ENCODE measurements around the gene NQO1. TPM values are rescaled to one million over a fixed set of nuclear protein-coding genes. Genes with fewer than 3 reads are reported as not detected.

NQO1 gene
- total and polyA plus RNA-seq, 8 donors, result 1.2 to 7.3 (median 4.9) TPM

DNA sequence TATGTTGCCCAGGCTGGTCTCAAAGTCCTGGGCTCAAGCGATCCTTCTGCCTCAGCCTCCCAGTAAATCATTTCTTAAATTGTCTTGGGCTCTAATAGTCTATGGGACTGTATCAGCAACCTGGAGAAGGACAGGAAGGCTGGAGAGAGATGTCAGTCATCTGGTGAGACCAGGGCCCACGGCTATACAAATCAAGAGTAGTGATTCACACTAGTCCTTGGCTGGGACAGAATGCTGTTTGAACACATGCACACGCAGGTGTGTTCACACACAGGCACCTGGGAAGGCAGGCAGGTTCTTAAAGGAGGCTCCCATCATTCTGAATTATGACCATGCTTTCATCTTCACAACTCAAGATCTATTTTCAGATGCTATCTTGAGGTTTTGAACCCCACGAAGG lies 14.1 kb downstream of the NQO1 start:
- ATAC-seq (peak; percentile 60 to 76 (median 66)), DNase-seq (peak in 2 of 6 donors; percentile 54 to 66), FAIRE-seq (no peak)
- no peaks in the 10 kb centered on the region for H3K36me3 ChIP-seq
- TF ChIP-seq, protein P1, sequence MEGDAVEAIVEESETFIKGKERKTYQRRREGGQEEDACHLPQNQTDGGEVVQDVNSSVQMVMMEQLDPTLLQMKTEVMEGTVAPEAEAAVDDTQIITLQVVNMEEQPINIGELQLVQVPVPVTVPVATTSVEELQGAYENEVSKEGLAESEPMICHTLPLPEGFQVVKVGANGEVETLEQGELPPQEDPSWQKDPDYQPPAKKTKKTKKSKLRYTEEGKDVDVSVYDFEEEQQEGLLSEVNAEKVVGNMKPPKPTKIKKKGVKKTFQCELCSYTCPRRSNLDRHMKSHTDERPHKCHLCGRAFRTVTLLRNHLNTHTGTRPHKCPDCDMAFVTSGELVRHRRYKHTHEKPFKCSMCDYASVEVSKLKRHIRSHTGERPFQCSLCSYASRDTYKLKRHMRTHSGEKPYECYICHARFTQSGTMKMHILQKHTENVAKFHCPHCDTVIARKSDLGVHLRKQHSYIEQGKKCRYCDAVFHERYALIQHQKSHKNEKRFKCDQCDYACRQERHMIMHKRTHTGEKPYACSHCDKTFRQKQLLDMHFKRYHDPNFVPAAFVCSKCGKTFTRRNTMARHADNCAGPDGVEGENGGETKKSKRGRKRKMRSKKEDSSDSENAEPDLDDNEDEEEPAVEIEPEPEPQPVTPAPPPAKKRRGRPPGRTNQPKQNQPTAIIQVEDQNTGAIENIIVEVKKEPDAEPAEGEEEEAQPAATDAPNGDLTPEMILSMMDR (IDR thresholded peaks at IDR 0.05), result no peak
- H3K4me1 ChIP-seq, result peaks cover 11 to 31% (median 11%) of the 10 kb centered on the region in 3 donors
- H3K27ac ChIP-seq, result peak overlapping the region in 1 of 4 donors; percentile 4
- WGBS, 2 donors, result 48% methylated on average over 4 of the region's 4 CpGs
- no peaks in the 10 kb centered on the region for H3K27me3 ChIP-seq
- intact Hi-C loops (cut with DNase I), result no loop called here
- H3K4me3 ChIP-seq, result no peak overlapping the region
- H3K9me3 ChIP-seq, result no peaks in the 10 kb centered on the region

DNA sequence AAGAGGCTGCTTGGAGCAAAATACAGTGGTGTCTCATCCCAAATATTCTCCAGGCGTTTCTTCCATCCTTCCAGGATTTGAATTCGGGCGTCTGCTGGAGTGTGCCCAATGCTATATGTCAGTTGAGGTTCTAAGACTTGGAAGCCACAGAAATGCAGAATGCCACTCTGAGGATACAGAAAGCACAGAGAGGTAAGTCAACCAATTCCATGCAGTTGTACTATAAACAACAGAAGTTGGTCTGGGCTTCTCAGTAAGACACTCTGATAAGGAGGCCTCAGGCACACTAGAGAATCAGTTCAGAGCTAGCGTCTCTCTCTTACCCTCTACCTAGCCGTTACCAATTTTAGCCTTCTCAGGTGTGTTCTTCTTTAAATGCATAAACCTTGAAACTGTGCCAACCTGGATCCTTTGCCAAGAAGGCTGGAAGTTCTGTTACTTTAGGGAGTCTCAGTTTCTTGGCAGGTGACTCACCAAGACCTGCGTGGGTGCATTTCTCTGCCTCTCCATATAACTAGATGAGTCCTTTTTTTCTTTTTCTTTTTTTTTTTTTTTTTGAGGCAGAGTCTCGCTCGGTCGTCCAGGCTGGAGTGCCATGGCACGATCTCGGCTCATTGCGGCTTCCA lies 15.1 kb downstream of the NQO1 start:
- intact Hi-C loops (cut with DNase I), result no loop called here
- DNase-seq, result peak in 4 of 6 donors; percentile 64 to 87 (median 81)
- H3K4me1 ChIP-seq, result peaks cover 11 to 31% (median 13%) of the 10 kb centered on the region in 3 donors
- FAIRE-seq, result no peak
- 46 to 62% methylated on average over 12 of the region's 12 CpGs for WGBS, 2 donors
- peak; percentile 66 to 81 (median 74) for ATAC-seq
- H3K27me3 ChIP-seq, result no peaks in the 10 kb centered on the region
- H3K9me3 ChIP-seq, result no peaks in the 10 kb centered on the region
- H3K36me3 ChIP-seq, result no peaks in the 10 kb centered on the region
- H3K4me3 ChIP-seq, result no peak overlapping the region
- peak overlapping the region in 2 of 4 donors; percentile 18 to 41 for H3K27ac ChIP-seq
- TF ChIP-seq, protein P1 (IDR thresholded peaks at IDR 0.05), result no peak

DNA sequence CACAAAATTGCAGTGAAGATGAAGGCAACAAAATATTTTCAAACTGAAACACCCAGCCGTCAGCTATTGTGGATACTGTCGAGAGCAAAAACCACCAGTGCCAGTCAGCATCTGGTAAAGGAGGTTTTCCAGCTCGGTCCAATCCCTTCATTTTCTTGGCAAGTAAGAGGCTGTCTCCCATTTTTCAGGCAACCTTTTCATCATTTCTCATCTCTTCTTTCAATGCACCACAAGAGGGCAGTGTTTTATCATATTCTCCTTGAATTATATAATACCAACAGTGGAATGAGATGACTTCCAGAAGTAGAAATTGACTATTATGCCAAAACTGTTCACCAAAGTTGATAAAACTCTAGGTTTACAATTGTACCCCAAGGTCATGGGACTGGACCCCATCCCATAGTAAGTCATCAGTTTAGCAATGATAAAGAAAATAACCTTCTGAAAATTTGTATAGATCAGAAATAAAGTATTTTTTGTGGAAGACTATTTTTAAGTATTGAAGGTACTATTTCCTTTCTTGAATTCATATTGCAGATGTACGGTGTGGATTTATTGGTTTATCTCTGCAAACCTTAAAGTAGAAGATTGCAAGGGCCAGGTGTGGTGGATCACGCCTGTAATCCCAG lies 16.8 kb downstream of the NQO1 start:
- no peaks in the 10 kb centered on the region for H3K9me3 ChIP-seq
- no peaks in the 10 kb centered on the region for H3K27me3 ChIP-seq
- intact Hi-C loops (cut with DNase I), result loop anchor here in 1 of 3 donors (10.0 kb wide), 1 partner anchor 45 kb away; the partner anchor contains the start of gene NOB1
- no peak overlapping the region for H3K4me3 ChIP-seq
- no peaks in the 10 kb centered on the region for H3K36me3 ChIP-seq
- WGBS, 2 donors, result 21 to 28% methylated on average over 5 of the region's 5 CpGs
- DNase-seq, result no peak
- peaks cover 11 to 26% (median 15%) of the 10 kb centered on the region in 3 donors for H3K4me1 ChIP-seq
- H3K27ac ChIP-seq, result no peak overlapping the region
- TF ChIP-seq, protein P1 (IDR thresholded peaks at IDR 0.05), result peak; percentile 45 to 61 (median 56)
- peak; percentile 44 to 68 (median 64) for ATAC-seq
- peak; percentile 32 for FAIRE-seq

DNA sequence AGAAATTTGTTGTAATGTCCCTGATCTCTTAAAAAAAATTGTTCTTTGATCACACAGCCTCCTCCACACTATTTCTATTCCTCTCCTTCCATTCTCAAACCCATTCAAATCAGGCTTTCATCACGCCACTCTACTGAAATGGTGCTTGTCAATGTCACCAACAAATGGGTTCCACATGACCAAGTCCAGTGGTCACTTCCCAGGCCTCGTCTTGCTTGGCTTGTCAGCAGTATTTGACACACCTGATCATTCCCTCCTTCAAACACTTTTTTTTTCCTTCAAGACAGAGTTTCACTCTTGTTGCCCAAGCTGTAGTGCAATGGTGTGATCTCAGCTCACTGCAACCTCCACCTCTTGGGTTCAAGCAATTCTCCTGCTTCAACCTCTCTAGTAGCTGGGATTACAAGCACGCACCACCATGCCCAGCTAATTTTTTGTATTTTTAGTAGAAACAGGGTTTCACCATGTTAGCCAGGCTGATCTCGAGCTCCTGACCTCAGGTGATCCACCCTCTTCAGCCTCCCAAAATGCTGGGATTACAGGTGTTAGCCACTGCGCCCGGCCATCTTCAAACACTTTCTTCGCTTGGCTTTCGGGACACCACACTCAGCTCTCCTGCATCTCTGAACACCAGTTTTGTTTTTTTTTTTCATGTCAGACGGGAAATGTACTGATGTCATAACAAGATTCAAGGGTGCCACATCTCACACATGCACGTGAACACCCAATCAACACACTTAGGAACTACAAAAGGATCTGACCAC lies 18.3 kb downstream of the NQO1 start:
- ATAC-seq (no peak), DNase-seq (no peak), FAIRE-seq (no peak)
- Histone ChIP-seq H3K9me3 (no peaks in the 10 kb centered on the region), H3K4me1 (peaks cover 11 to 30% (median 15%) of the 10 kb centered on the region in 3 donors), H3K36me3 (no peaks in the 10 kb centered on the region), H3K27me3 (no peaks in the 10 kb centered on the region), H3K4me3 (no peak overlapping the region), H3K27ac (no peak overlapping the region)
- WGBS, 2 donors, result 87 to 89% methylated on average over 10 of the region's 10 CpGs
- TF ChIP-seq, protein P1 (IDR thresholded peaks at IDR 0.05), result no peak
- intact Hi-C loops (cut with DNase I), result loop anchor here in 1 of 3 donors (10.0 kb wide), 1 partner anchor 47 kb away; the partner anchor contains the start of gene NOB1
